GM21737 (cell line): ENCODE results near the gene TDO2.
"Not testable (repeated sequence)": the region's sequence is repeated elsewhere in the genome, so short reads cannot be mapped to it uniquely, and the experiment has no call there.

Experiments
- ATAC-seq: cut with Tn5 transposase; IDR thresholded peaks from one replicate; pipeline ENCODE4 v1.9.1; 2021; ENCODE audit warnings: mild to moderate bottlenecking, moderate library complexity; ENCODE audit not compliant: unreplicated experiment

Gene TDO2

DNA sequence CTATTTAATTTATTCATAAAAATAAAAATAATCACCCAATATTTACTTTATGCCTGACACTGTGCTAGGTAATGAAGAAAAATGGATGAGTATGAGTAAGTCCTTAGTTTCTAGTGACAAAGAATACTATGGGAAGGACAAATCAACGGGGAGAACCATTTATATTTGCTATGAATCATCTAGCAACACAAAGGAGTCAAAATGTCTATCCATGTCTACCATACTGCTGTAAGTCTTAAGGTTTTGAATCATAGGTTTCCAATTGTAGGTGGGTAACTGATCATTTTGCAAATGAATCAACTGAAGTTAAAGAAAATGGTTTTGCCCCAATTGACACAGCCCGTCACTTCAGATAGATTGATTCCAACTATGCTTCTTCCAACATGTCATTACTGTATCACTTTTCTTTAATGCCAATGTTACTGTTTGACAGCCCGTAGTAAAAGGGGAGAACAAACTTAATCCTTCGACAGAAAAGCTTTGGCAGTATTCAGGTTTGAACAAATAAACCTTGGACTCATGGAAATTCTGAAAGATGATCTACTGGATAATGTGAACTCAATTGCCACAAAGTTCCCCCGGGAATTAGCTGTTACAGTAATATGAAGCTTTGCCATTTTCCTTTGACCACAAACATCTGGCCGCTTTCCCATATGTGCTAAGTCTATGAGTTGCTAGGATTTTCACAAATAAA lies 3.2 kb downstream of the TDO2 start:
- ATAC-seq = no peak

GRCh38 chr4:155907556-155907955 lies 4.1 kb downstream of the TDO2 start:
- no peak for ATAC-seq

GRCh38 chr4:155908187-155909139 lies 5.0 kb downstream of the TDO2 start:
- no peak for ATAC-seq

DNA sequence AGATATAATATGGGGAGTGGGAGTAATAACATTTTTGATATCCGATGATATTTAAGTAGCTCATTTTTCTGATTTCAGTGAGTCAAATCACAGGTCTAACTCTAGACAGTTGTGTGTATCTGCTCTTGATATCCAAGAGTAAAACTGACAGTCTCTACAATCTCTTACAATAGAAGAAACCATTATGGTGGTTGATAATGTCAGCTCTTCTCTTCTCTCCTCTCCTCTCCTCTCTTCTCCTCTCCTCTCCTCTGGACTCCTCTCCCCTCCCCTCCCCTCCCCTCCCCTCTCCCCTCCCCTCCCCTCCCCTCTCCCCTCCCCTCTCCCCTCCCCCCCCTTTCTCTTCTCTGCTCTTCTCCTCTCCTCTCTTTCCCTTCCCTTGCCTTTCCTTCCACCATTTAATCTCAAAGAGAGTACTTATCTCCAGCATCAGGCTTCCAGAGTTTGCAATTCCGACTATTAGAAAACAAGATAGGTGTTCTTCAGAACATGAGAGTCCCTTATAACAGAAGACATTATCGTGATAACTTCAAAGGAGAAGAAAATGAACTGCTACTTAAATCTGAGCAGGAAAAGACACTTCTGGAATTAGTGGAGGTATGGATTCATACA lies 6.2 kb downstream of the TDO2 start:
- ATAC-seq = no peak

GRCh38 chr4:155911905-155912304 lies 8.4 kb downstream of the TDO2 start:
- no peak for ATAC-seq

DNA sequence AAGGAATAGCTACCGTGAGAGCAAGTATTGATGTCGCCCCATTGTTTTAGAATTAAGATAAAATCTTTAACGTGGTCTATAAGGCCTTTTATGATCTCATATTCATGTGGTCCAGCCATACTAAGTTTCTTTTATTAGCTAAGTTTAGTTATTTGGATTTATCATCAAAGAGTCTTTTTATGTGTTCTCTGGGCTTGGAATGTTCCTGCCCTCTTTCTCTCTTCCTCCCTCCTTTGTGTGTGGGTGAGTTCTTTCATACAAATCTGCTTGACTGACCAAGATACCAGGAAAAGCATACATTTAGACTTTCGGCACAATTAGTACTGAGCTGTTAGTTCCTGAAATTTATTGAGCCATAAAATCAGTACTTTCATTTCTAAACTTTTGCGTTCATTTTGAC lies 11.3 kb downstream of the TDO2 start:
- ATAC-seq = no peak

GRCh38 chr4:155921597-155921996 lies 18.1 kb downstream of the TDO2 start:
- no peak for ATAC-seq

- no peak for ATAC-seq
These were observed 21.1 kb downstream of the TDO2 start for GRCh38 chr4:155924637-155925036.

GRCh38 chr4:155929833-155930232 lies 26.3 kb downstream of the TDO2 start:
- no peak for ATAC-seq

DNA sequence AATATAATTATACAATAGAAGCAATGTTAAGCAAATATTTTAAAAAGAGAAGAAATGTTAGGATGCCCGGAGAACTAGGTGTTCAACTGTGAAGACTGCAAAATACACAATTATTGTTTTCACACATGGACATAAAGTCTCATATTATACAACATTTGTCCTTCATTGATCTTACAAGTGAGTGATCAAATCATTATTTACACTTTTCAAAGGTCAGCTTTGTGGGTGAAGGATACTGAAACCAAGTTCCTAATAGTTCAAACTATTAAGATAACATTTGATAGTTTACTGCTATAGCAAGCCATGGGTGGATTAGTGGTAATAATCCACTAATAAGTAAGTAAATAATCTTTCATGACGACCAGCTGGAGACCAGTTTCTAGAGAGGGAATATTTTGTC lies 26.8 kb downstream of the TDO2 start:
- no peak for ATAC-seq

GRCh38 chr4:155931634-155932033 lies 28.1 kb downstream of the TDO2 start:
- no peak for ATAC-seq

DNA sequence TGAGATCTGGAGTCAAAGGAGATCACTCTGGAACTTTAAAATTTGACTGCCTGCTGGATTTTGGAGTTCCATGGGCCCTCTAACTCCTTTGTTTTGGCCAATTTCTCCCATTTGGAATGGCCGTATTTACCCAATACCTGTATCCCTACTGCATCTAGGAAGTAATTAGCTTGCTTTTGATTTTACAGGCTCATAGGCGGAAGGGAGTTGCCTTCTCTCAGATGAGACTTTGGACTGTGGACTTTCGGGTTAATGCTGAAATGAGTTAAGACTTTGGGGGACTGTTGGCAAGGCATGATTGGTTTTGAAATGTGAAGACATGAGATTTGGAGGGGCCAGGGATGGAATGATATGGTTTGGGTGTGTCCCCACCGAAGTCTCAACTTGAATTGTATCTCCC lies 31.1 kb downstream of the TDO2 start:
- ATAC-seq = not testable (repeated sequence)

DNA sequence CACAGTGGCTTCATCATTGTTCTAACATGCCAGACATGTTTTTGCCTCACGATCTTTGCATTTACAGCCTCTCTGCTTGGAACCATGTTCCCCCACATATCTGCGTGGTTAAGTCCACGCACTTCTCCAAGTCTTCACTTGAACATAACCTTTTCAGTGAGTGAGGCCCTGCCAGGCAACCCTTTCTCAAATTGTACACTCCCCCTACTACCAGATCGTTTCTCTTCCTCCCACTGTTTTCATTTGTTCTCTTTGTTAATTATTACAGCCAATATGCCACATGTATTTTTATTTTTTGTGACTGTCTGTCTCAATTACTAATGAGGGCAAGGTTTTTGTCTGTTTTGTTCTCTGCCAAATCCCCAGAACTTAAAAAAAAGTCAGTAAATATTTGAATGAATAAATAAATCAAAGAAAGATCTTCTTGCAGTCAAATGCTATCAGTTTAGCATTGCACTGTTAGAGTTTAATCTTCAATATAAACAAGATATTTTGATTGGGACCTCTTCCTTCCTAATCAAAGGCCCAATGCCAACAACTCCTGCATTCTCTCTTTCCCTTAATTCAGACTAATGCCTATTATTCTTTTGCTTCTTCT lies 32.0 kb downstream of the TDO2 start:
- ATAC-seq = no peak

DNA sequence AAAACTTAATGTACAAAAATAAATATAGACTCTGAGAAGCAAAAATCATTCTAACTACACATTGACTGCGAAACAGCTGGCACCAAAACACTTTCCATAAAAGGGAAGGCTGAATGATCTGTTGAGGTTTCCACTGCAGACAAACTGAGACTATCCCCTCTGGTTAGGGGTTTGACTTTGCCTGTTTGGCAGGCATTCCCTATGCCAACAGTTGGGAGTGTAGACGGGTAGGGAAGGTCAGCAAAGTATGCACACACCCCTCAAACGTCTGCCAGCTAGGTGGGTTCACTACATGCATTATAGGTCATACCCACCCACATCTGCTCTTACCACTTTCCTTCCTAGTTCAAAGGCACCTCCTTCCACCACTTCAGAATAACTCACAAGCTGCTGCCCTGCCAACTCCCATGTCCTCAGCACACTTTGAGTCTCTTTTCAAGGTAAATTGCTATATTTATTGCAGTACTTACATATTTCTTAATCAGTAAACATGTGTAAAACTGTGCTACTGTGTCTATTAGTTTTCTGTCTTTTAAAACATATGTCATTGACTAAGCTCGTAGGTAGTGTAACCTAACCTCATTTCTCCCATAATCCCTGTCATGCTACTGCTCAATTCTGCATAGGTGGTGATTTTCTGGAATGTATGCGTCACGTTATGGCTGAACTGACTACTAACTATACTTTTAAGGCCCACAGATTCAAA lies 37.7 kb downstream of the TDO2 start:
- ATAC-seq = no peak

- no peak for ATAC-seq
These were observed 38.3 kb downstream of the TDO2 start for GRCh38 chr4:155941820-155942219.

GRCh38 chr4:155943605-155944291 lies 40.3 kb downstream of the TDO2 start:
- ATAC-seq = no peak

GRCh38 chr4:155944516-155944915 lies 41.0 kb downstream of the TDO2 start:
- ATAC-seq = no peak

DNA sequence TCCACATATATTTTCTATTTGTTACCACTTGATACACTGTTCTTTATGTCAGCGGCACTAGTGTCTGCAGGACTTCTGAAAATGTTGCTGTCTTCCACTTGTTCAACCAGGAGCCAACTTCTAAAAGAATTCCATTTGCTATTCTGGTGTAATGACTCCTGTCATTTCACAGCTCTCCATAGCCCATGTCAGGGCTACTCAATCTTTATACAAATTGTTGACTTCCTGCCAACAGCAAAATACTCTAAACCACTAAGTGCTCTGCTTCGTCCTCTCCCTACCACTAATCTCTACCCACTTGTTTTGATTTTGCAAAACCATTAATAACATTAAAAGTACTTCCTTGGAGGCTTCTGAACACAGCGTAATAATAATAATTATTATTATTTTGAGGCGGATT lies 43.0 kb downstream of the TDO2 start:
- ATAC-seq = no peak

GRCh38 chr4:155948541-155948940 lies 45.0 kb downstream of the TDO2 start:
- no peak for ATAC-seq

- ATAC-seq = no peak
These were observed 47.0 kb downstream of the TDO2 start for GRCh38 chr4:155950461-155950860.
